PC-9 (cell line): ENCODE results near the gene SUGP2. TPM values are rescaled to one million over a fixed set of nuclear protein-coding genes. Genes with fewer than 3 reads are reported as not detected.

Experiments used
- BruUV-seq: library from RNA; stranded (reverse); fragments of 400-500 nt; replicated peaks from 2 replicates; lab custom pipeline; 2021; lab: Mats Ljungman, UMichigan
- CTCF ChIA-PET: fragments of 300-600 bp; sonication (Branson Sonifier 250); formaldehyde crosslinking; loops from one replicate; lab custom pipeline; 2022; ENCODE audit warnings: antibody characterized with exemption; lab: Charles Lee
- POLR2A ChIA-PET: fragments of 300-600 bp; sonication (Branson Sonifier 250); formaldehyde crosslinking; loops from one replicate; lab custom pipeline; 2022; ENCODE audit warnings: antibody characterized with exemption; ENCODE audit not compliant: unreplicated experiment; lab: Charles Lee
- DNase-seq, 2 experiments: peaks; one replicate each; pipeline versions ENCODE4 v3.0.0 to v3.0.0-alpha.2; 2015 to 2022; ENCODE audit warnings: mixed read lengths in 1 of 2
- H2AFZ ChIP-seq: fragments of 200-600 bp; sonication (generic); 2 replicates; pipeline ENCODE4 v1.8.1; 2017; ENCODE audit warnings: antibody characterized with exemption
- H3F3A ChIP-seq: fragments of 200-600 bp; sonication (generic); 2 replicates; pipeline ENCODE4 v1.8.1; 2017; ENCODE audit warnings: antibody characterized with exemption, mild to moderate bottlenecking, low read depth; ENCODE audit not compliant: insufficient read depth
- H3K27ac ChIP-seq: fragments of 200-600 bp; sonication (generic); 2 replicates; pipeline ENCODE4 v1.6.1; 2016; ENCODE audit warnings: mixed run types
- H3K27me3 ChIP-seq: fragments of 200-600 bp; sonication (generic); 2 replicates; pipeline ENCODE4 v1.6.1; 2016; ENCODE audit warnings: low read depth, mixed run types; ENCODE audit not compliant: insufficient read depth
- H3K36me3 ChIP-seq: fragments of 200-600 bp; sonication (generic); 2 replicates; pipeline ENCODE4 v1.6.1; 2016; ENCODE audit warnings: low read depth, mixed run types
- H3K4me1 ChIP-seq: fragments of 200-600 bp; sonication (generic); replicated peaks from 2 replicates; pipeline ENCODE4 v1.6.1; 2016; ENCODE audit warnings: mixed run types; ENCODE audit not compliant: insufficient read depth
- H3K4me2 ChIP-seq: fragments of 200-600 bp; sonication (generic); 2 replicates; pipeline ENCODE4 v1.6.1; 2017; ENCODE audit warnings: mixed run types
- H3K4me3 ChIP-seq: fragments of 200-600 bp; sonication (generic); 2 replicates; pipeline ENCODE4 v1.6.1; 2016; ENCODE audit warnings: mixed run types
- H3K79me2 ChIP-seq: fragments of 200-600 bp; sonication (generic); 2 replicates; pipeline ENCODE4 v1.6.1; 2017; ENCODE audit warnings: low read depth, mixed run types
- H3K9me2 ChIP-seq: fragments of 200-600 bp; sonication (generic); 2 replicates; pipeline ENCODE4 v1.8.1; 2017; ENCODE audit warnings: mild to moderate bottlenecking; ENCODE audit not compliant: insufficient read depth
- H3K9me3 ChIP-seq: fragments of 200-600 bp; sonication (generic); 2 replicates; pipeline ENCODE4 v1.8.1; 2016; ENCODE audit warnings: low read depth; ENCODE audit not compliant: insufficient read depth
- H4K20me1 ChIP-seq: fragments of 200-600 bp; sonication (generic); 2 replicates; pipeline ENCODE4 v1.8.1; 2017; ENCODE audit not compliant: insufficient read depth
- CTCF ChIP-seq: fragments of 200-600 bp; sonication (generic); conservative IDR thresholded peaks from 2 replicates; pipeline ENCODE4 v1.6.1; 2017; ENCODE audit warnings: mixed run types, antibody characterized with exemption, mild to moderate bottlenecking, moderate library complexity
- EZH2 ChIP-seq: fragments of 200-600 bp; sonication (generic); IDR thresholded peaks from 2 replicates; pipeline ENCODE4 v1.8.0; 2017; ENCODE audit warnings: antibody characterized with exemption, low read depth
- intact Hi-C: fragments of 100-400 bp; cut with micrococcal nuclease; formaldehyde crosslinking; loops from one replicate; pipeline ENCODE4 v1.10.0; 2022; ENCODE audit not compliant: unreplicated experiment
- total RNA-seq: library from RNA; stranded (reverse); gene quantifications from 2 replicates; pipeline ENCODE4 v1.2.3, GENCODE V29; 2021

SUGP2 gene
- total RNA-seq, 1 experiment from 2014 or later = 73.1 TPM

- H3K4me1 ChIP-seq = peaks cover 12% of the 10 kb centered on the region
- no peak overlapping the region for H3K4me3 ChIP-seq
- no peak for TF ChIP-seq EZH2
- TF ChIP-seq CTCF = no peak
- ChIA-PET POLR2A (no interaction called here), CTCF (no interaction called here)
- no peak overlapping the region for H3K27ac ChIP-seq
- H3K9me2 ChIP-seq = no peaks in the 10 kb centered on the region
- H3K36me3 ChIP-seq = no peaks in the 10 kb centered on the region
- no peaks in the 10 kb centered on the region for H3K9me3 ChIP-seq
- peaks cover 14% of the 10 kb centered on the region; the same call in 1 of the 2 replicates for H3F3A ChIP-seq
- DNase-seq = no peak
- H3K79me2 ChIP-seq = no peaks in the 10 kb centered on the region
- H2AFZ ChIP-seq = no peak overlapping the region
- intact Hi-C loops = no loop called here
- BruUV-seq = no TSS peak
- H3K27me3 ChIP-seq = no peaks in the 10 kb centered on the region
- H3K4me2 ChIP-seq = no peak overlapping the region
- peaks cover 8% of the 10 kb centered on the region for H4K20me1 ChIP-seq
Observed at GRCh38 chr19:19057317-19057716, 24.0 kb upstream of the SUGP2 start.

DNA sequence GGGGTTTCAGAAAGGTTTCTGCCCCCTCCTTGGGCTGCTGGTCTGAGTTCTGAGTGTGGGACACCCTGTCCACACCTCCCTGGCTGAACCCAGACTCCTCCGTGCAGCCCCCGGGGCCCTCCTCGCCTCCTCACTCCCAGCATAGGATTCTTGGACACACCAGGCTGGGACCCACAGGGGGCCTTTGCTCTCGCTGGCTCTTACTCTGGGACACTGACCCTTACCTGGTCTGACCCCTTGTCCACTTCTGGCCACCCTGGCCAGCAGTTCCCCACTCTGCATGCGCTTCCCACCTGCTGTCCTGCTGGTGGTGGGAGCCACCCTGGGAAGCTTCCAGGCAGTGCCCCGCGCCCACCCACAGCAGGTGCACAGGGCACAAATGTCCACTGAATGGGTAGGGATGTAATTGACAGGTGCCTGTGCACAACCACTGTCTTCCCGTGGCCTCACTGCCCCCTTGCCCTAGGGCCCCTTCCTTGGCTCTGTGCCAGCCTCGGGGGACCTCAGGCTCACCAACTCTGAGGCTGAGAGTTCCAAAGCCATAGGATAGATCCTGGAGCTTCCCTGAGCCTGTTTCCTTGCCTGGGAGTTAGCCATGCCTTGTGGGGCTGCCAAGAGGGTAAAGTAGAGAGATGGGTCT is 23.4 kb upstream of the SUGP2 start:
- Histone ChIP-seq H3K9me2 (no peaks in the 10 kb centered on the region), H3K4me1 (peaks cover 6% of the 10 kb centered on the region; the same call in 1 of the 2 replicates), H3K4me2 (no peak overlapping the region), H2AFZ (no peak overlapping the region), H3F3A (peaks cover 8% of the 10 kb centered on the region; the same call in 1 of the 2 replicates), H3K27ac (no peak overlapping the region), H3K4me3 (no peak overlapping the region), H3K27me3 (no peaks in the 10 kb centered on the region), H3K9me3 (no peaks in the 10 kb centered on the region), H3K36me3 (no peaks in the 10 kb centered on the region), H4K20me1 (peaks cover 8% of the 10 kb centered on the region), H3K79me2 (no peaks in the 10 kb centered on the region)
- BruUV-seq = no TSS peak
- TF ChIP-seq CTCF = no peak
- no peak for TF ChIP-seq EZH2
- ChIA-PET CTCF (no interaction called here), POLR2A (no interaction called here)
- intact Hi-C loops = no loop called here
- no peak for DNase-seq

- DNase-seq = no peak
- intact Hi-C loops = no loop called here
- H3K4me3 ChIP-seq = no peak overlapping the region
- H3K36me3 ChIP-seq = no peaks in the 10 kb centered on the region
- no peak overlapping the region for H3K27ac ChIP-seq
- no peaks in the 10 kb centered on the region for H3K79me2 ChIP-seq
- H3F3A ChIP-seq = peaks cover 2% of the 10 kb centered on the region; the same call in 1 of the 2 replicates
- H4K20me1 ChIP-seq = peaks cover 8% of the 10 kb centered on the region
- no peaks in the 10 kb centered on the region for H3K9me3 ChIP-seq
- ChIA-PET POLR2A (no interaction called here), CTCF (no interaction called here)
- TF ChIP-seq CTCF = no peak
- no peaks in the 10 kb centered on the region for H3K4me1 ChIP-seq
- H3K27me3 ChIP-seq = no peaks in the 10 kb centered on the region
- no peak overlapping the region for H3K4me2 ChIP-seq
- BruUV-seq = no TSS peak
- no peaks in the 10 kb centered on the region for H3K9me2 ChIP-seq
- H2AFZ ChIP-seq = no peak overlapping the region
Observed at GRCh38 chr19:19055701-19056100, 22.4 kb upstream of the SUGP2 start.
